HCT116 (cell line): ENCODE measurements around the gene NLRC5. TPM values are rescaled to one million over a fixed set of nuclear protein-coding genes. Genes with fewer than 3 reads are reported as not detected.
"Not testable (repeated sequence)": the region's sequence is repeated elsewhere in the genome, so short reads cannot be mapped to it uniquely, and the experiment has no call there.

ENCODE experiments used
- ATAC-seq: fragments of 200-7000 bp; cut with Tn5 transposase; 2 replicates; pipeline ENCODE4 v1.9.1; 2020; ENCODE audit warnings: mild to moderate bottlenecking, moderate library complexity
- BruUV-seq: library from RNA; stranded (reverse); fragments of 400-500 nt; replicated peaks from 2 replicates; lab custom pipeline; 2021; lab: Mats Ljungman, UMichigan
- CTCF ChIA-PET: fragments of 300-600 bp; sonication (Branson Sonifier 250); formaldehyde crosslinking; loops from one replicate; lab custom pipeline; 2021; ENCODE audit warnings: antibody characterized with exemption; lab: Charles Lee
- POLR2A ChIA-PET: fragments of 300-600, 350-600 bp; sonication (Branson Sonifier 250); formaldehyde crosslinking; loops from one replicate; lab custom pipeline; 2021; ENCODE audit warnings: antibody characterized with exemption; lab: Charles Lee
- RAD21 ChIA-PET, 2 experiments: fragments of 300-600 bp; sonication (Branson Sonifier 250); formaldehyde crosslinking; loops; one replicate each; lab custom pipeline; 2023; ENCODE audit warnings: low total read pairs in 2 of 2; ENCODE audit not compliant: uncharacterized antibody in 2 of 2, unreplicated experiment in 2 of 2, low non-redundant PET in 1 of 2; lab: Charles Lee
- DNase-seq: peaks from one replicate; pipeline ENCODE4 v3.0.0-alpha.2; 2010; ENCODE audit warnings: low read depth, low spot score
- H2AFZ ChIP-seq: fragments of 200-600 bp; shearing (Covaris generic), sonication (generic); 2 replicates; pipeline ENCODE4 v1.6.1; 2017; ENCODE audit warnings: low read depth, mixed run types, mixed read lengths, antibody characterized with exemption, low read length; ENCODE audit not compliant: poor library complexity, severe bottlenecking
- H3K27ac ChIP-seq: 2 replicates; pipeline ENCODE4 v1.5.1; 2012; ENCODE audit warnings: low read depth, low read length
- H3K27me3 ChIP-seq: fragments of 200-600 bp; sonication (generic); 2 replicates; pipeline ENCODE4 v1.6.1; 2016; ENCODE audit warnings: mixed run types, low read length, mixed read lengths; ENCODE audit not compliant: insufficient read depth
- H3K36me3 ChIP-seq, 2 experiments: fragments of 200-500 bp in 1 of 2; fragments of 200-600 bp in 1 of 2; sonication (Bioruptor generic) in 1 of 2; sonication (generic) in 1 of 2; 2 replicates each; pipeline versions ENCODE4 v1.5.1 to v1.6.1; 2014 to 2016; ENCODE audit warnings: low read length in 2 of 2, inconsistent platforms in 1 of 2, mixed read lengths in 1 of 2, mixed run types in 1 of 2; ENCODE audit not compliant: insufficient read depth in 2 of 2, control insufficient read depth in 1 of 2
- H3K4me1 ChIP-seq, 2 experiments: fragments of 200-600 bp in 1 of 2; sonication (generic) in 1 of 2; 2 replicates each; pipeline versions ENCODE4 v1.5.1 to v1.6.1; 2012 to 2017; ENCODE audit warnings: low read length in 2 of 2, inconsistent platforms in 1 of 2, mild to moderate bottlenecking in 1 of 2, mixed read lengths in 1 of 2, mixed run types in 1 of 2, moderate library complexity in 1 of 2; ENCODE audit not compliant: insufficient read depth in 2 of 2, control insufficient read depth in 1 of 2
- H3K4me2 ChIP-seq: fragments of 200-600 bp; sonication (generic); 2 replicates; pipeline ENCODE4 v1.6.1; 2017; ENCODE audit warnings: mixed run types, low read length, mixed read lengths
- H3K4me3 ChIP-seq, 2 experiments: fragments of 200-600 bp in 1 of 2; sonication (generic) in 1 of 2; replicated peaks in 1 of 2; 2 replicates each; pipeline ENCODE4 v1.5.1; 2011 to 2016; ENCODE audit warnings: low read length in 2 of 2, control low read depth in 1 of 2, low read depth in 1 of 2, mild to moderate bottlenecking in 1 of 2, mixed read lengths in 1 of 2, mixed run types in 1 of 2
- H3K79me2 ChIP-seq: fragments of 200-600 bp; sonication (generic); 2 replicates; pipeline ENCODE4 v1.6.1; 2017; ENCODE audit warnings: mild to moderate bottlenecking, mixed run types, low read length, moderate library complexity, mixed read lengths; ENCODE audit not compliant: insufficient read depth
- H3K9ac ChIP-seq: fragments of 200-600 bp; sonication (generic); 2 replicates; pipeline ENCODE4 v1.6.1; 2016; ENCODE audit warnings: low read length, mixed read lengths
- H3K9me2 ChIP-seq: fragments of 200-600 bp; sonication (generic), shearing (Covaris generic); 2 replicates; pipeline ENCODE4 v1.6.1; 2017; ENCODE audit warnings: mixed run types, mild to moderate bottlenecking, moderate library complexity; ENCODE audit not compliant: insufficient read depth
- H3K9me3 ChIP-seq, 2 experiments: fragments of 200-500 bp in 1 of 2; fragments of 200-600 bp in 1 of 2; sonication (Bioruptor generic) in 1 of 2; sonication (generic) in 1 of 2; 2 replicates each; pipeline ENCODE4 v1.6.1; 2014 to 2017; ENCODE audit warnings: low read length in 2 of 2, mixed read lengths in 2 of 2, inconsistent platforms in 1 of 2, low read depth in 1 of 2, mild to moderate bottlenecking in 1 of 2, mixed run types in 1 of 2, moderate library complexity in 1 of 2; ENCODE audit not compliant: control insufficient read depth in 1 of 2, insufficient read depth in 1 of 2
- H4K20me1 ChIP-seq: fragments of 200-600 bp; sonication (generic), shearing (Covaris generic); 2 replicates; pipeline ENCODE4 v1.6.1; 2017; ENCODE audit warnings: mixed run types, mild to moderate bottlenecking, moderate library complexity; ENCODE audit not compliant: insufficient read depth
- intact Hi-C: fragments of 100-400 bp; cut with micrococcal nuclease; formaldehyde crosslinking; loops from 2 replicates; pipeline ENCODE4 v1.10.0; 2022
- total RNA-seq: library from RNA; stranded (reverse); gene quantifications from one replicate; pipeline ENCODE4 v1.2.1, GENCODE V29; 2021; ENCODE audit not compliant: unreplicated experiment
- TF ChIP-seq, protein P1 (sequence below): IDR thresholded peaks from 2 replicates; pipeline ENCODE4 v1.6.1; 2012

Gene NLRC5
- total RNA-seq, 1 experiment from 2014 or later, result 10.4 TPM

DNA sequence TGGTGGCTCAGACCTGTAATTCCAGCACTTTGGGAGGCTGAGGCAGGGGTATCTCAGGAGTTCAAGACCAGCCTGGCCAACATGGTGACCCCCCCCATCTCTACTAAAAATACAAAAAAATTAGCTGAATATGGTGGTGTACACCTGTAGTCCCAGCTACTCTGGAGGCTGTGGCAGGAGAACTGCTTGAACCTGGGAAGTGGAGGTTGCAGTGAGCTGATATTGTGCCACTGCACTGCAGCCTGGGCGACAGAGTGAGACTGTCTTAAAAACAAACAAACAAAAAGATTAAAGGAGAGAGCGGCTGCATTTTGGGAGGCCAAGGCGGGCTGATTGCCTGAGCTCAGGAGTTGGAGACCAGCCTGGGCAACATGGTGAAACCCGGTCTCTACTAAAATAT, 2.4 kb upstream of the NLRC5 start:
- H3K9me2 ChIP-seq, H3K4me3 ChIP-seq, H3K27me3 ChIP-seq, DNase-seq, H3K79me2 ChIP-seq, H3K9ac ChIP-seq, POLR2A ChIA-PET, H3K27ac ChIP-seq, H3K9me3 ChIP-seq, RAD21 ChIA-PET, BruUV-seq, H3K36me3 ChIP-seq, H2AFZ ChIP-seq, H4K20me1 ChIP-seq, ATAC-seq, intact Hi-C loops, H3K4me2 ChIP-seq, CTCF ChIA-PET: not testable (repeated sequence)
- H3K4me1 ChIP-seq, result peaks cover 32 to 54% of the 10 kb centered on the region in 2 experiments

DNA sequence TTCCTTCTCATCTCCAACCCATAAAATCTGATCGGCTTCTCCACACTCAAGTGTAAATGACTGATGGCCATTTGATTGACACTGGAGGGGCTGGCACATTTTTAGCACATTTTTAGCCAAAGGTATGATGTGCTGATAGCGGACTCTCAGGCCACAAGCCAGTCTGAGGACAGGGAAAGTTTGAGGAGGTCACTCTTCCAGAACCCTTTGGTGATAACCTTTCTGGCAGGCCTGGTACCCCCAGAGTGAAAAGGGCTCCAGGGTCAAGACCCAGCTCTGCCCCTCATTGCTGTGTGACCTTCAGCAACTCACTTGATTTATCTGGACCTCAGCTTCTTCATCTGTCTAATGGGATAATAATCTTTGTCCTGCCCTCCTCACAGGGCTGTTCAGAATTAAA, 1.7 kb upstream of the NLRC5 start:
- Histone ChIP-seq H3K9me3 (no peaks in the 10 kb centered on the region), H3K27ac (no peak overlapping the region), H3K9me2 (no peaks in the 10 kb centered on the region), H3K4me2 (no peak overlapping the region), H3K9ac (no peak overlapping the region), H4K20me1 (no peaks in the 10 kb centered on the region), H3K27me3 (no peaks in the 10 kb centered on the region), H3K4me3 (no peak overlapping the region), H2AFZ (no peak overlapping the region), H3K36me3 (no peaks in the 10 kb centered on the region), H3K79me2 (no peaks in the 10 kb centered on the region), H3K4me1 (peaks cover 32 to 55% of the 10 kb centered on the region in 2 experiments)
- intact Hi-C loops, result no loop called here
- DNase-seq (no peak), ATAC-seq (no peak)
- ChIA-PET CTCF (interaction anchor here (1.2 kb wide), 1 partner anchor 24 kb away, joined by 4 read pairs; no protein-coding TSS in a partner anchor), RAD21 (no interaction called here), POLR2A (no interaction called here)
- BruUV-seq, result no TSS peak
- TF ChIP-seq, protein P1, sequence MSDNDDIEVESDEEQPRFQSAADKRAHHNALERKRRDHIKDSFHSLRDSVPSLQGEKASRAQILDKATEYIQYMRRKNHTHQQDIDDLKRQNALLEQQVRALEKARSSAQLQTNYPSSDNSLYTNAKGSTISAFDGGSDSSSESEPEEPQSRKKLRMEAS, result no peak
- TF ChIP-seq, all 23 proteins: peak for 0
